Measurements from ENCODE around the gene ZNHIT6.

Gene ZNHIT6

DNA sequence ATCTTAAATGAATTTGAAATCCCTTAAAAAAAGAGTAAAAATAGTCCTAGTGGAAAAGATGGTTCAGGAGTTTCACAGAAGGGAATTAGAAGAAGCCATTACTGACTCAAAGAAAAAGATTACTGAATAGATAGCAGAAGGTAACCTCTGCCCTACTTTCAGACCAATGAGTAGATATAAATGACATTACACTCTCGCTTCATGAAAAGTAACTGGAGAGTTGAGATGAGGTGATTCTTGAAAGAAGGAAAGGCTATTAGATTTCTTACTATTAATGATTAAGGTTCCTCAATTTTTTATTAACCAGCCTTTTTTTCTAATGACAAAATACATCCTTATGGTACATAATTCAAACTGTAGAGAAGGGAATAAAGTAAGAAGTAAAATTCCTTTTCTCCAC lies 99.4 kb downstream of the ZNHIT6 start:
- Histone ChIP-seq H3K4me3 (ENCODE audit: low read depth, low read length) (no peak overlapping the region), H3K36me3 (ENCODE audit: control insufficient read depth in 2 of 2, insufficient read depth in 1 of 2, low read length in 2 of 2) (no peaks in the 10 kb centered on the region), H3K27ac (ENCODE audit: extremely low read depth, low read depth, low read length) (no peak overlapping the region), H3K9me3 (ENCODE audit: control insufficient read depth, insufficient read depth, low read depth, low read length) (no peaks in the 10 kb centered on the region), H3K4me1 (ENCODE audit: control insufficient read depth, insufficient read depth, low read length) (no peaks in the 10 kb centered on the region)
- ChIA-PET CTCF (interaction anchor here (1.0 kb wide), 1 partner anchor 84 kb away, joined by 3 read pairs; no protein-coding TSS in a partner anchor), POLR2A (interaction anchor here (8.1 kb wide), 1 partner anchor 25 kb away, joined by 120 read pairs; the partner anchor contains the start of gene CCN1)
- TF ChIP-seq ZNF214 (tag by site-specific recombination; IDR thresholded peaks at IDR 0.05; ENCODE audit: borderline replicate concordance) (no peak), ZNF521 (tag by site-specific recombination; IDR thresholded peaks at IDR 0.05) (no peak), ZNF2 (tag by site-specific recombination; IDR thresholded peaks at IDR 0.05) (no peak), KLF1 (tag by site-specific recombination; IDR thresholded peaks at IDR 0.05) (no peak), ZNF677 (tag by site-specific recombination; IDR thresholded peaks at IDR 0.05) (no peak), ZXDB (tag by site-specific recombination; IDR thresholded peaks at IDR 0.05) (no peak), YY1 (tag by site-specific recombination; IDR thresholded peaks at IDR 0.05) (no peak), ZNF23 (tag by site-specific recombination; IDR thresholded peaks at IDR 0.05; ENCODE audit: borderline replicate concordance) (no peak), ZNF155 (tag by site-specific recombination; IDR thresholded peaks at IDR 0.05) (no peak), ZNF501 (tag by site-specific recombination; IDR thresholded peaks at IDR 0.05) (no peak), ZNF19 (tag by site-specific recombination; IDR thresholded peaks at IDR 0.05; ENCODE audit: low read depth) (no peak), ZNF174 (tag by site-specific recombination; IDR thresholded peaks at IDR 0.05) (no peak), ZNF157 (tag by site-specific recombination; IDR thresholded peaks at IDR 0.05) (no peak)
- TF ChIP-seq, protein P1, sequence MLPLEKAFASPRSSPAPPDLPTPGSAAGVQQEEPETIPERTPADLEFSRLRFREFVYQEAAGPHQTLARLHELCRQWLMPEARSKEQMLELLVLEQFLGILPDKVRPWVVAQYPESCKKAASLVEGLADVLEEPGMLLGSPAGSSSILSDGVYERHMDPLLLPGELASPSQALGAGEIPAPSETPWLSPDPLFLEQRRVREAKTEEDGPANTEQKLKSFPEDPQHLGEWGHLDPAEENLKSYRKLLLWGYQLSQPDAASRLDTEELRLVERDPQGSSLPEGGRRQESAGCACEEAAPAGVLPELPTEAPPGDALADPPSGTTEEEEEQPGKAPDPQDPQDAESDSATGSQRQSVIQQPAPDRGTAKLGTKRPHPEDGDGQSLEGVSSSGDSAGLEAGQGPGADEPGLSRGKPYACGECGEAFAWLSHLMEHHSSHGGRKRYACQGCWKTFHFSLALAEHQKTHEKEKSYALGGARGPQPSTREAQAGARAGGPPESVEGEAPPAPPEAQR (tag by site-specific recombination; IDR thresholded peaks at IDR 0.05): no peak
- TF ChIP-seq, protein P2, sequence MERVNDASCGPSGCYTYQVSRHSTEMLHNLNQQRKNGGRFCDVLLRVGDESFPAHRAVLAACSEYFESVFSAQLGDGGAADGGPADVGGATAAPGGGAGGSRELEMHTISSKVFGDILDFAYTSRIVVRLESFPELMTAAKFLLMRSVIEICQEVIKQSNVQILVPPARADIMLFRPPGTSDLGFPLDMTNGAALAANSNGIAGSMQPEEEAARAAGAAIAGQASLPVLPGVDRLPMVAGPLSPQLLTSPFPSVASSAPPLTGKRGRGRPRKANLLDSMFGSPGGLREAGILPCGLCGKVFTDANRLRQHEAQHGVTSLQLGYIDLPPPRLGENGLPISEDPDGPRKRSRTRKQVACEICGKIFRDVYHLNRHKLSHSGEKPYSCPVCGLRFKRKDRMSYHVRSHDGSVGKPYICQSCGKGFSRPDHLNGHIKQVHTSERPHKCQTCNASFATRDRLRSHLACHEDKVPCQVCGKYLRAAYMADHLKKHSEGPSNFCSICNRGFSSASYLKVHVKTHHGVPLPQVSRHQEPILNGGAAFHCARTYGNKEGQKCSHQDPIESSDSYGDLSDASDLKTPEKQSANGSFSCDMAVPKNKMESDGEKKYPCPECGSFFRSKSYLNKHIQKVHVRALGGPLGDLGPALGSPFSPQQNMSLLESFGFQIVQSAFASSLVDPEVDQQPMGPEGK (tag by site-specific recombination; IDR thresholded peaks at IDR 0.05): no peak

DNA sequence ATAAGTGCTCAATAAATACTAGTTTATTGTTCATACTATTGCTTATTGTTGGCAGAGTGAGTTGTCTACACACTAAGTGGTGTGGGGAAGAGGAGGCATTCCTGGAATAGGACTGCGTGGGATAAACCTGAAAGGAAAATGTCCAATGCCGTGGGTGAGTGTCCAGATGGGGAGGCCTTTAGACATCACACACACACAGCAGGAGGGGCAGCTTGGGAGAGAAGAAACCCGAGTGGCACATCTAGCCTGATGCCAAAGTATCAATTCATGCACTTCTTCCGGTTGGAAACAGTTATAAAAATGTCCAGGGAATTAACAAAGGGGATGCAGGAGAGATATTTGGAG lies 100.3 kb downstream of the ZNHIT6 start:
- no peaks in the 10 kb centered on the region for H3K9me3 ChIP-seq (ENCODE audit: control insufficient read depth, insufficient read depth, low read depth, low read length)
- H3K4me3 ChIP-seq (ENCODE audit: low read depth, low read length): no peak overlapping the region
- CTCF ChIA-PET: interaction anchor here (5.4 kb wide), 1 partner anchor 25 kb away, joined by 39 read pairs; the partner anchor contains the start of gene CCN1
- no peak overlapping the region for H3K27ac ChIP-seq (ENCODE audit: extremely low read depth, low read depth, low read length)
- TF ChIP-seq ZNF530 (tag by site-specific recombination; IDR thresholded peaks at IDR 0.05; ENCODE audit: low read depth) (no peak), ZNF211 (tag by site-specific recombination; IDR thresholded peaks at IDR 0.05; ENCODE audit: low read depth) (no peak), ZNF140 (tag by site-specific recombination; IDR thresholded peaks at IDR 0.05) (no peak)
- POLR2A ChIA-PET: interaction anchor here (1.4 to 8.1 kb wide), 6 partner anchors 9 to 310 kb away, joined by 3 to 120 read pairs (median 4); partner anchors contain the start of gene CCN1
- no peaks in the 10 kb centered on the region for H3K4me1 ChIP-seq (ENCODE audit: control insufficient read depth, insufficient read depth, low read length)
- H3K36me3 ChIP-seq (ENCODE audit: control insufficient read depth in 2 of 2, insufficient read depth in 1 of 2, low read length in 2 of 2): no peaks in the 10 kb centered on the region

DNA sequence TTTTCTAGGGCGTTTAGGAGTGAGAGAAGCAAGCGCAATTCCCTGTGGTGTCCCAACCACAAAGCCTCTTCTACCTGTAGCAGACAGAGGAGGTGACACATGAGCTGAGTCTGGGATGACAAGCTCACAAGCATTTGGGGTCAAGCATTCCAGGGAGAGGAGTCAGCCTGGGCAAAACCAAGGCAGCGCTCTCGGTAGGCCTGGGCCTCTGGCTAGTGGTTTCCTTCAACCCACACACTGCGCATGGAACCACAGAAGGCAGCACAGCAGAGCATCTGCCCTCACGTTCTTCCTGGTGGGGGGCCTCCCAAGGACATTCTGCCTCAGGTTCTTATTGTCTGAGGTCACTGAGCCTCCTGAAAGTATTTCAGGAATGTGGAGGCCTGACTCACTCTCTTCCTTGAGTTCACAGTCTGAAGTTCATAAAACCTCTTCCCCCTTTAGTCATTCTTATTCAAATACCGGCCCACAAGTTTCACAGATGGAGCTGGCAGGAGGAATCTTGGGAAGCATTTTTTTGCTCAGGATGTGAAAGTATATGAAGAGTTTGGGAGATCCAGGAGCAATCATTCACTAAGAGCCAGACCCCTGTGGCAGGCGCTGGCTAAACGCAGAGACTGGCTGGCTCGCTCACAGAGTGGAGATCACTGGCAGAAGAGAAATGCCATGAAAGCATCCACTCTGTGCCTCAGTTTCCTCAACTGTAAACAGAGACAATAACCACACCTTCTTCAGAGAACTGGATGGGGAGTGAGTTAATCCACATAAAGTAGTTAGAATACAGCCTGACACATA lies 100.9 kb downstream of the ZNHIT6 start:
- Histone ChIP-seq H3K4me1 (ENCODE audit: control insufficient read depth, insufficient read depth, low read length) (no peaks in the 10 kb centered on the region), H3K36me3 (ENCODE audit: control insufficient read depth in 2 of 2, insufficient read depth in 1 of 2, low read length in 2 of 2) (no peaks in the 10 kb centered on the region), H3K9me3 (ENCODE audit: control insufficient read depth, insufficient read depth, low read depth, low read length) (no peaks in the 10 kb centered on the region), H3K27ac (ENCODE audit: extremely low read depth, low read depth, low read length) (no peak overlapping the region), H3K4me3 (ENCODE audit: low read depth, low read length) (no peak overlapping the region)
- POLR2A ChIA-PET: interaction anchor here (0.6 to 8.1 kb wide), 9 partner anchors 8 to 348 kb away, joined by 3 to 120 read pairs (median 3); partner anchors contain the start of genes C1orf52, CCN1 and ZNHIT6
- CTCF ChIA-PET: interaction anchor here (0.6 to 5.4 kb wide), 7 partner anchors 19 to 299 kb away, joined by 3 to 39 read pairs (median 4); partner anchors contain the start of gene CCN1
- TF ChIP-seq ZNF121 (tag by site-specific recombination; IDR thresholded peaks at IDR 0.05): no peak
- no peak for TF ChIP-seq GLI2 (tag by site-specific recombination; IDR thresholded peaks at IDR 0.05; ENCODE audit: borderline replicate concordance, low read depth)
- no peak for TF ChIP-seq ZNF544 (tag by site-specific recombination; IDR thresholded peaks at IDR 0.05)
- TF ChIP-seq, protein P3, sequence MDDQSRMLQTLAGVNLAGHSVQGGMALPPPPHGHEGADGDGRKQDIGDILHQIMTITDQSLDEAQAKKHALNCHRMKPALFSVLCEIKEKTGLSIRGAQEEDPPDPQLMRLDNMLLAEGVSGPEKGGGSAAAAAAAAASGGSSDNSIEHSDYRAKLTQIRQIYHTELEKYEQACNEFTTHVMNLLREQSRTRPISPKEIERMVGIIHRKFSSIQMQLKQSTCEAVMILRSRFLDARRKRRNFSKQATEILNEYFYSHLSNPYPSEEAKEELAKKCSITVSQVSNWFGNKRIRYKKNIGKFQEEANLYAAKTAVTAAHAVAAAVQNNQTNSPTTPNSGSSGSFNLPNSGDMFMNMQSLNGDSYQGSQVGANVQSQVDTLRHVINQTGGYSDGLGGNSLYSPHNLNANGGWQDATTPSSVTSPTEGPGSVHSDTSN (CRISPR knock-in tag; IDR thresholded peaks at IDR 0.05): no peak
